ENCODE results near the gene TMEM123.

GRCh38 chr11:102396708-102397563 lies 55.6 kb downstream of the TMEM123 start:
- TF ChIP-seq CTCF (IDR thresholded peaks at IDR 0.05) (no peak), POLR2A (IDR thresholded peaks at IDR 0.05) (no peak)
